GM08714 (cell line): ENCODE data around the gene STRN.

Source experiments
- H3K4me3 ChIP-seq: fragments of 200-500 bp; sonication (Bioruptor generic); 2 replicates; pipeline ENCODE4 v1.5.1; 2014; ENCODE audit warnings: mild to moderate bottlenecking, low read length, inconsistent platforms
- ZNF274 ChIP-seq: IDR thresholded peaks from 2 replicates; pipeline ENCODE4 v1.6.1; 2012; ENCODE audit warnings: mild to moderate bottlenecking, low read depth, low read length

STRN gene

DNA sequence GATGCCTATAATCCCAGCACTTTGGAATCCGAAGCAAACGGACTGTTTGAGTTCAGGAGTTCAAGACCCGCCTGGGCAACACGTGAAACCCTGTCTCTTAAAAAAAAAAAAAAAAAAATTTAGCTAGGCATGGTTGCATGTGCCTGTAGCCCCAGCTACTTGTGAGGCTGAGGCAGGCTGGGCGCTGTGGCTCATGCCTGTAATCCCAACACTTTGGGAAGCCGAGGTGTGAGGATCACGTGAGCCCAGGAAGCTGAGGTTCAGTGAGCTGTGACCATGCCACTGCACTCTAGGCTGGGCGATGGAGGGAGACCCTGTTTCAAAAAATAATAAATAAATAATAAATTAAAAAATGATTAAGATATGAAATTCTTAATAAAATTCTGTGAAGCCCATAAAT lies 9.0 kb upstream of the STRN start:
- no peak overlapping the region for H3K4me3 ChIP-seq
- TF ChIP-seq ZNF274: no peak

DNA sequence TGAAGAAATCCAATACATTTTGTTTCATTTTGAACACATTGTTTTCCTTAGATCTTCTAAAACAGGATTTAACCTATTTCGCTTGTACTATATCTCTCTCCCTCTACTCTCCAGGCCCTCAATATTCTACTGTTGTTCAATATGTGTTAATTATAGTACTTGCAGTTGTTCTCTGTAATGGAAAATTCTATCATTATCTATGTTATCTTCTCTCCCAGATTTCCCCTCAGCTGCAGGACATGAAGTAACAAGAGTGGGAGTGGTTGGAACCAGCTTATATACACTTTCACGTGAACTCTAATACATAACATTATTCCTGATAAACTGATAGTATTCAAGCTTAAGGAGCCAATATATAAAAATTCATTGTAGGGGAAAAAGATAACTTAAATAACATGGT lies 7.0 kb upstream of the STRN start:
- TF ChIP-seq ZNF274: no peak
- no peak overlapping the region for H3K4me3 ChIP-seq

DNA sequence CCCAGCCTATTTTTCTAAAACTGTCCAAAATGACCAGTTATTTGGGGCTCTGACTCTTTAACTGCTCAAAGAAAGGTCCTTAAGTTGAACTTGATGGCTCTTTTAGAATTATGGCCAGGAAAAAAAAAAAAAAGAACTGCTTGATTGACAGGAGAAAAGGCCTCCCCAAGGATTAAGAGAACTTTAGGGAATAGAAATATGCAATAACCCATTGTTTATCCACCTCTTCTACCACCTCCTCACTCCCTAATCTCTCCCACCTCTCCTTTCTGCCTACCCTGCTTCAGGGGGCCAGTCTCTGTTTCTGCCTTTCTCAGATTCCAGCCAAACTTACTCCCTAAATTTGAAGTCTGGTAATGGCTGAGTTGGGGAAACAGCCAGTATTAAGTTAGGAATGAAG lies 5.7 kb upstream of the STRN start:
- no peak overlapping the region for H3K4me3 ChIP-seq
- no peak for TF ChIP-seq ZNF274

DNA sequence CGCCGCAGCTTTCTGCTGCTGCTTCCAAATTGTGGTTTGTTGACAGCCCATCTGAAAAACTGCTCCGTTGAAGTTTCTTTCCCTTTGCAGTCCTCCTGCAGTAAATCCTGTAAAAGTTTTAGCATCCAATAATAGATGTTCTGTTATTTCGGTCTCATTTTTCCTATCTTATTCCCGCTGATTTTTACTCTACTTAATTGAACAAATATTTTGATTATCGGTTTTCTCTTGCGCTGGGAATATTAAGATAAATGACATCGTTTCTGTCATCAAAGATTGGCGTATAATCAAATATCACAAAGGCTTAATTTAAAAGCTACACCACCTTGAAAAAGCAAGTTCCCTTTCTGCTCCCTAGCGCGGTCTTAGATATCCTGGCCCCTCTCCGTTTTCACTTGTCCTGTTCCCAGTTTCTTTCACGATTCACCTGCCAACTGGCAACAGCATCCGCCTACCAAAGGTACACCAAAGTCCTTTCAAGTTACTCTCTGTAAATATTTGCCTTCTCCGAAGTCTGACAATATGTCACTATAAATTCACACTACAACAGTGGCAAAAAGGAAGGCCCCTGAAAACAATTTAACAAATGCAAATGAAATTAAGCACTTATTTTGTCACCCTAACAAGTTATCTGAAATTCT lies 1.0 kb upstream of the STRN start:
- peak overlapping the region; percentile 65 for H3K4me3 ChIP-seq
- no peak for TF ChIP-seq ZNF274

DNA sequence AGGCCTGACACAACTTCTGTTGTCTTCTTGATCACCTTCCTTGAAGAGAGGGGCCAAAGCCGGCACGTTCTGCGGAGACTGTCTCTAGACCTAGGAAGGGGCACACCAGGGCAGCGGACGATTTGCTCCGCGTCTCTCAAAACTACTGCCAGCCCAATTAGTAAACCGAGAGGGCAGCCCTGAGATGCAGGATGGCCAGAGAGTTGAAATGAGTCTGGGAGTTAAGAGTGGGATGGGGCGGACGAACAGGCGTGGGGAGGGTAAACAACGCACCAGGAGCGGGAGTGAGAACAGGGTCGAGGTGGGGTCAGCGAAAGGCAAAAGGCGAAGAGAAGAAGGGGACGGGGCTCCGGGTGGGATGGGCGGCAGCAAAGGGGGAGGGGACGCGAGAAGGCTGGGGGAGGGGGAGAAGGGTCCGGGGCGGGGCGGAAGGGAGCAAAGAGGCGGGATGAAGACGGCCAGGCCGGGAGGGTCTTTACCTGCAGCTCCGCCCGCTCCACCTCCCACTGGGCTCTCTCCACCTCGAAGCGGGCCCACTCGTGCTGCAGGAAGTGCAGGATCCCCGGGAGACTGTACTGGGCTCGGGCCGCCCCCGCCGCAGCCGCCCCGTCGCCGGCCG lies 476 bp downstream of the STRN start:
- TF ChIP-seq ZNF274: no peak
- peak overlapping the region; percentile 86 for H3K4me3 ChIP-seq

DNA sequence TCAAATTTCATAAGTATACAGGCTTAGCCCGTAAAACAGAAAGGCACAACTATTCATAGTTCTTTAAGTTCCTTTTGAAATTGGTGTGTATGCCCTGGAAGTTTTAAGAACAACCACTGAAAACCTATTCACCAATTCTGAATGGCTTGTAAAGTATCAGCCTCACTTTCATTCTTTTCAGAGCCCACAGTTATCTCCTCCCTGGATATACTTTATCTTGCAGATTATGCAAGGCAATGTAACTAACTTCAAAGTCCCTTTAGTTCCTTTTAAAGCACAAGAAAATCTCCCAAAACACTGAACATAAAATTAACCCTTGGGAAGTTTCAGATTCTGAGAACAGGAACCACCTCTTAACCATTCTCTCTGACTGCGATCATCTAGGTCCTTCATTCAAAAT lies 1.1 kb downstream of the STRN start:
- TF ChIP-seq ZNF274: no peak
- peak overlapping the region; percentile 86 for H3K4me3 ChIP-seq

DNA sequence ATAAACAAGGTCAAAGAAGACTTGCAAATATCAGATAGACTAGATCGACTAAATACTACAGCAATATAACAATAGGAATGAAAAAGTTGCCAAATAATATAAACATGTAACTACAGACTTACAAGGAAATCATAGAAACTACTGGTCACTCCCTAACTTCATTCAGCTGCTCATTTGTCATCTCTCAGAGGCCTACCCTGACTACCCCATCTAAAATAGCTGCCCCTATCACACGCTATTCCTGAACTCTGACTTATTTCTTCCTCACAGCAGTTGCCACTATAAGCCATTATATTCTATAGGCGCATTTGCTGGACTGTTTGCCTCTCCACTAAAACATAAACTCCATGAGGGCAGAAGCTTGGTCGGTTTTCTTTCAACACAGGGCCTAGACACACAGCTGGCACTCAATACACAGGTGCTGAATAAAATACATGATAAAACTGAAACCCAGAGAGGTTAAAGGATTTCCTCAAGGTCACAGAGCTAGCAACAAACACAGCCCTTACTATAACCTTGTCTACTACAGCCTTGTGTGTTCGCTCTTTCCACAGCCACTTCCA lies 1.8 kb downstream of the STRN start:
- no peak overlapping the region; the same call in none of the 2 replicates for H3K4me3 ChIP-seq
- TF ChIP-seq ZNF274: no peak

DNA sequence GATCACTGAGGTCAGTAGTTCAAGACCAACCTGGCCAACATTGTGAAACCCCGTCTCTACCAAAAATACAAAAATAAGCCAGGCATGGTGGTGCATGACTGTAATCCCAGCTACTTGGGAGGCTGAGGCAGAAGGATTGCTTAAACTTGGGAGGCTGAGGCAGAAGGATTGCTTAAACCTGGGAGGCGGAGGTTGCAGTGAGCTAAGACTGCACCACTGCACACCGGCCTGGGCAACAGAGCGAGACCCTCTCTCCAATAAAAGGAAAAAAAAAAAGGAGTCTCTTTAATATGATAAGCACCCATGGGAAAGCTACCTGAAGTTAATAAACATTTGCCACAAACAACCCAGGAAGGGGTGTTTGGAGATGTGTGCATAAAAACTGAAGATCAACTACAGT lies 2.6 kb downstream of the STRN start:
- TF ChIP-seq ZNF274: no peak
- H3K4me3 ChIP-seq: no peak overlapping the region

DNA sequence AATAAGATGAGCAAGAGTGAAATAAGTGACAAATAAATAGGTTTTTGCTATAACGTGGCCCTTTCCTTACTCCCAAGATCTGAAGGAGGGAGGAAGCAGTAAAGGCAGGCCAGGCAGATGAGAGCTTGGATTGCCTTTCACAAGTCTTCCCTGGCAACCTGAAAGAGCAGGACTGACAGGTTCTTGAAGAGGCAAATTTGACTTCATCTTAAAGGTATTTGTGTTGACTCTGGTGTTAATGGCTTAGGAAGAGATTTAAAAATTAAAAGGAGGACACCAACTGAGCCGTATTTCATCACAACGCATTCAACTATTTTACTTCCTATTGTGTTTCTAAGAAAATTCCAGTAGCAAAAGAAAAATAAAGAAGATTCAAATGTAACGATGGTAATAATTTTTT lies 3.2 kb downstream of the STRN start:
- TF ChIP-seq ZNF274: no peak

DNA sequence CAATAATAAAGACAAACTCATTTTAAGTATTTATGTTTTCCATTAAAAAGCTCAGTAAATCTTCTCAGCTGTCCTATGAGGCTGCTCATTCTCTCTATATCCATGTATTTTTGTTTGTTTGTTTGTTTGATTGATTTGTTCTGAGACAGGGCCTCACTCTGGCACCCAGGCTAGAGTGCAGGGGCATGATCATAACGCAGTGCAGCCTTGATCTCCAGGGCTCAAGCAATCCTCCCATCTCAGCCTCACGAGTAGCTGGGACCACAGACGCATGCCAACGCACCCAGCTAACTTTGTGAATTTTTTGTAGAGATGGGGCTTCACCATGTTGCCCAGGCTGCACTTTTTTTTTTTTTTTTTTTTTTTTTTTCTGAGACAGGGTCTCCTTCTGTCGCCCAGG lies 5.6 kb downstream of the STRN start:
- H3K4me3 ChIP-seq: no peak overlapping the region
- no peak for TF ChIP-seq ZNF274

More for the DNA sequence above, 3.2 kb downstream of the STRN start:
- no peak overlapping the region for H3K4me3 ChIP-seq

DNA sequence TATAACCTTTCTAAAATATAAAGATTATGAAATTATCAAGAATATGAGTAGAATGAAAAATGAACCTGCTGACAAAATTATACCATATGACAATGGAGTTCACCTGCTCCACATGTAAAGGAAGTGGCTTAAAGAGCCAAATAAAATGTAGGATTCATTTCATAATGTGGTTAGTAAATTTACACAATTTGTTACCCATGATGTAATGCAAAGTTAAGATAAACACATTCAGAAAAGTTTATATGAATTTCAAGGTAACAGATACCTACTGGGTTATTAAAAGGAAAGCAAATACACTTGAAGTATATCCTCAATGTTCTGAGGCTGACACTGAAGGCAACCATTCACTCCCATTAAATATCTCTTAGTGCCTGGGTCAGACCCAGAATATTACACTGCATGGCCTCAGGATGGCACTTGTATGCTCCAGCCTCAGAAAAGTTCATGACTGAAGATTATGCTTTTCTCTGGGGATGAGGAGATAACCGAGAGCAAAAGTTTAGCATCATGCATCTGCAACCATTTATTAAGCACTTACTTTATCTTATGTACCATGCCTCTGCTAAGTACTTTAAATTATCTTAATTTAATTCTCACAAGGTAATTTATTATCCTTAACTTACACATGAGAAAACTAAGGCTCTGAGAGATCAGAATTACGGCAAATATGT lies 6.2 kb downstream of the STRN start:
- no peak for TF ChIP-seq ZNF274
- H3K4me3 ChIP-seq: no peak overlapping the region

DNA sequence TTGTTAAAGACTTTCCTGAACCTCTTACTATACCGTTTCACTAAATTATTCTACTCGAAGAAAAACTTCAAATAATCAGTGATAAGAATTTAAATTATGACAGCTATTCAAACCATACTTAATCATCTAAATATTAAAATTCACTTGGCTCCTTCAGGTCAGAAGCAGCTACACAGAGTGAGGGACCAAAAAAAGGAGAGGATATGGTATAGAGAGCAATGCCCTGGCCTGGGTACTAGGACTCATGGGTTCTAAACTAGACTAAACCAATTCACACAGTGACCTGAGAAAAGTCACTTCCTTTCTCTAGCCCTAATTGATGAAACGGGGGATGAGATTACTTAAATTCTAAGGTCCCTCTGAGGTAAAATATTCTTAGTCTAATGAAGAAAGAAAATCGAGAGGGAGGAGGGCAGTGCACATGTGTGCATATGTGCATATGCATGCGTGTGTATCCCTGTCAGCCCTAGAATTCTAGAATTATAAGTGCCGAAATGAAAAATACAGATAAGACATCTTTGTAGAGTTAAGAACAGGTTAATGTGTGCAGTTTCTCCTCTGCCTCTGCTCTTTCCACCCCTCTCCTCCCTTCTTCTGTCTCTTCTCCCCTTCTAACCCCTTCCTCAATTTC lies 11.2 kb downstream of the STRN start:
- TF ChIP-seq ZNF274: no peak
- H3K4me3 ChIP-seq: no peak overlapping the region

DNA sequence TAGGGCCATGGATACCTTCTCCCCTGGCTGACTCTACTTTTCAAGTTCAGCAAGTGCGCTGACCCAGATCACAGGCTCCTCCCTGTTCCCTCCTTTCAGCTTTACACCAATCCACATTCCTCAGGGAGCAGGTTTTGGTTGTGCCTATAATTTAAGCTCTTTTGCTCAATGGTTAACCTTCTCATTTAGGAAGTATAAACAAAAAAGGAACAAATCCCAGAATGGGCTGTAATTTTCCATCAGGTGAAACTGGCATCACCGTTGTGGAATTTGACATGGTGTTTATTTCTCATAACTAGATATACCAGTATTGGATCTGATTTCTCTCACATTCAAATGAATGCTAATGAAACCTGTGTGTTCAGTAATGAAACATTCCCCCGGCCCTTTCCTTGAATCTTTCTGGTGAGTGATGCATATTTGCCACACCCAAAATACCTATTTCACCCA lies 13.6 kb downstream of the STRN start:
- no peak overlapping the region for H3K4me3 ChIP-seq
- TF ChIP-seq ZNF274: no peak

DNA sequence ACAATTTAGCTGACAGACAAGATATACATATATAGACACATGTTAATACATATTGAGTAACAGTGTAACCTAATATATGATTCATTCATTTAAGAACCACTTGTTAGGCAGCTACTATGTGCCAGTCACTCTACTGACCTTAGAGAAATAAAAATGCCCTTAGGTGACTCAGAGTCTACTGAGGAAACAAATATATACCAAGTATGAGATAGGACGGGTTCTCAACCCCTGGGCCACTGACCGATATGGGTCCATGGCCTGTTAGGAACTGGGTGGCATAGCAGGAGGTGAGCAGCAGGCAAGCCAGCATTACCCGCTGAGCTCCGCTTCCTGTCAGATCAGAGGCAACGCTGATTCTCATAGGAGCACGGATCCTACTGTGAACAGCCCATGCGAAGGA lies 14.8 kb downstream of the STRN start:
- TF ChIP-seq ZNF274: no peak
- no peak overlapping the region for H3K4me3 ChIP-seq
